Endothelial cell (in vitro differentiated cells): ENCODE results near the gene PHC2. TPM values are rescaled to one million over a fixed set of nuclear protein-coding genes. Genes with fewer than 3 reads are reported as not detected.

Experiments
- DNase-seq: peaks from one replicate; pipeline ENCODE4 v3.0.0; 2021; ENCODE audit warnings: low spot score
- H3K27ac Mint-ChIP-seq: one replicate; pipeline ENCODE4 v1.8.0; 2021; ENCODE audit warnings: mixed read lengths, inconsistent platforms; ENCODE audit not compliant: unreplicated experiment
- H3K27me3 Mint-ChIP-seq: one replicate; pipeline ENCODE4 v1.8.0; 2021; ENCODE audit warnings: mild to moderate bottlenecking, moderate library complexity, mixed read lengths, inconsistent platforms; ENCODE audit not compliant: unreplicated experiment
- H3K36me3 Mint-ChIP-seq: one replicate; pipeline ENCODE4 v1.8.0; 2021; ENCODE audit warnings: mild to moderate bottlenecking, low read depth, mixed read lengths, inconsistent platforms; ENCODE audit not compliant: unreplicated experiment
- H3K4me1 Mint-ChIP-seq: one replicate; pipeline ENCODE4 v1.8.0; 2021; ENCODE audit warnings: mild to moderate bottlenecking, mixed read lengths, inconsistent platforms; ENCODE audit not compliant: unreplicated experiment
- H3K4me3 Mint-ChIP-seq: one replicate; pipeline ENCODE4 v1.8.0; 2021; ENCODE audit warnings: mild to moderate bottlenecking, mixed read lengths, inconsistent platforms; ENCODE audit not compliant: unreplicated experiment
- H3K9me3 Mint-ChIP-seq: one replicate; pipeline ENCODE4 v1.8.0; 2021; ENCODE audit warnings: mixed read lengths, inconsistent platforms; ENCODE audit not compliant: unreplicated experiment
- CTCF ChIP-seq: fragments of 200-600 bp; sonication (generic); IDR thresholded peaks from one replicate; pipeline ENCODE4 v1.5.0; 2021; ENCODE audit warnings: antibody characterized with exemption; ENCODE audit not compliant: unreplicated experiment
- total RNA-seq: library from RNA; stranded (reverse); fragmentation: NEBNext Ultra II Directional; extraction: Animal tissue kit (Norgen Biotek cat#: 25700); gene quantifications from one replicate; pipeline ENCODE4 v1.2.1, GENCODE V29; 2021; ENCODE audit not compliant: unreplicated experiment

Gene PHC2
- total RNA-seq, 1 donor from 2014 or later: 177 TPM

GRCh38 chr1:33366762-33367484, 64.0 kb downstream of the PHC2 start:
- TF ChIP-seq CTCF: no peak
- no peaks in the 10 kb centered on the region for H3K9me3 Mint-ChIP-seq
- H3K36me3 Mint-ChIP-seq: peaks cover 25% of the 10 kb centered on the region
- H3K4me1 Mint-ChIP-seq: peaks cover 53% of the 10 kb centered on the region
- H3K4me3 Mint-ChIP-seq: no peak overlapping the region
- DNase-seq: no peak
- peak overlapping the region; percentile 70 for H3K27ac Mint-ChIP-seq
- peaks cover 7% of the 10 kb centered on the region for H3K27me3 Mint-ChIP-seq

- peaks cover 2% of the 10 kb centered on the region for H3K27me3 Mint-ChIP-seq
- H3K9me3 Mint-ChIP-seq: no peaks in the 10 kb centered on the region
- peaks cover 66% of the 10 kb centered on the region for H3K4me1 Mint-ChIP-seq
- no peak for DNase-seq
- H3K36me3 Mint-ChIP-seq: peaks cover 15% of the 10 kb centered on the region
- TF ChIP-seq CTCF: no peak
- H3K27ac Mint-ChIP-seq: peak overlapping the region; percentile 98
- H3K4me3 Mint-ChIP-seq: peak overlapping the region; percentile 19
Measured at GRCh38 chr1:33365560-33365997, 65.3 kb downstream of the PHC2 start.

GRCh38 chr1:33364565-33364918, 66.4 kb downstream of the PHC2 start:
- DNase-seq: peak; percentile 29
- Mint-ChIP-seq H3K36me3 (peaks cover 19% of the 10 kb centered on the region), H3K27ac (peak overlapping the region; percentile 98), H3K4me3 (peak overlapping the region; percentile 53), H3K4me1 (peaks cover 74% of the 10 kb centered on the region), H3K27me3 (peaks cover 2% of the 10 kb centered on the region), H3K9me3 (no peaks in the 10 kb centered on the region)
- TF ChIP-seq CTCF: no peak

- peak overlapping the region; percentile 98 for H3K27ac Mint-ChIP-seq
- TF ChIP-seq CTCF: no peak
- peaks cover 13% of the 10 kb centered on the region for H3K36me3 Mint-ChIP-seq
- peaks cover 85% of the 10 kb centered on the region for H3K4me1 Mint-ChIP-seq
- H3K27me3 Mint-ChIP-seq: peaks cover 2% of the 10 kb centered on the region
- H3K9me3 Mint-ChIP-seq: no peaks in the 10 kb centered on the region
- peak overlapping the region; percentile 85 for H3K4me3 Mint-ChIP-seq
- no peak for DNase-seq
Measured at GRCh38 chr1:33363470-33363861, 67.4 kb downstream of the PHC2 start.

GRCh38 chr1:33363021-33363420, 67.9 kb downstream of the PHC2 start:
- TF ChIP-seq CTCF: no peak
- Mint-ChIP-seq H3K4me1 (peaks cover 89% of the 10 kb centered on the region), H3K27me3 (peaks cover 2% of the 10 kb centered on the region), H3K4me3 (peak overlapping the region; percentile 85), H3K9me3 (no peaks in the 10 kb centered on the region), H3K36me3 (peaks cover 14% of the 10 kb centered on the region), H3K27ac (peak overlapping the region; percentile 98)
- no peak for DNase-seq
